GM18909 (cell line): ENCODE data around the gene DBF4.
"Not testable (repeated sequence)": the region's sequence is repeated elsewhere in the genome, so short reads cannot be mapped to it uniquely, and the experiment has no call there.

Experiments used
- ATAC-seq: cut with Tn5 transposase; IDR thresholded peaks from one replicate; pipeline ENCODE4 v1.9.1; 2021; ENCODE audit warnings: mild to moderate bottlenecking; ENCODE audit not compliant: unreplicated experiment, poor library complexity

DBF4 gene

DNA sequence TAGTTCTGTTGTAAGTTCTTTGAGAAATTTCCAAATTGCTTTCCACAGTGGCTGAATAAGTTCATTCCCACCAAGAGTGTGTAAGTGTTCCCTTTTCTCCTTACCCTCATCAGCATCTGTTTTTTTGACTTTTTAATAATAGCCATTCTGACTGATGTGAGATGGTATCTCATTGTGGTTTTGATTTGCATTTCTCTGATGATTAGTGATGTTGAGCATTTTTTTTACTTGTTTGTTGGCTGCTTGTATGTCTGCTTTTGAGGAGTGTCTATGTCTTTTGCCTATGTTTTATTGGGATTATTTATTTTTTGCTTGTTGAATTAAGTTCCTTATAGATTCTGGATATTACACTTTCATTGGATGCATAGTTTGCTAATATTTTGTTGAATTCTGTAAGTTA is 69.6 kb downstream of the DBF4 start:
- not testable (repeated sequence) for ATAC-seq

DNA sequence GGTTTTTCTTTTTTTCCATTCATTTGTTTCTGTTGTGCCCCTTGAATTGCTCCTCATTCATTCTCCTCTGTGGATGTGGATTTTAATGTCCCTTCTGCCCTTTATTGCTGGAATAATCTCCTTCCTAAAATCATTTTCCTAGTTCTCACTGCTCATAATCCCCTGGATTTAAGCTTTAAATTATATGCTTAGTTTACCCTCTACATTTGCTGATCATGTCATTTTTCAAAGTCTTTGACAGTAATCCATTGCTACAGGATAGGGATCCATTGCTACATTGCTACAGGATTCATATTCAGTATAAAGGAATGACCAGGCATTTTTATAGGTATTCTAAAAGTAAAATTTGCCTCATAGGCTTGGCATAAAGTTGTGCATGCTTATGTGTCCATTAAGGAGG is 72.1 kb downstream of the DBF4 start:
- no peak for ATAC-seq
